HepG2 (cell line): Measurements from ENCODE around the gene GNA15. TPM values are rescaled to one million over a fixed set of nuclear protein-coding genes. Genes with fewer than 3 reads are reported as not detected.

Experiments used
- ATF7-NPFF ChIP-seq: sonication (generic); formaldehyde crosslinking; IDR thresholded peaks from 2 replicates; pipeline ENCODE4 v1.8.1; 2023; ENCODE audit warnings: mild to moderate bottlenecking, low read depth, missing genetic modification reagents, moderate library complexity
- CBX5 ChIP-seq: sonication (generic); formaldehyde crosslinking; IDR thresholded peaks from 2 replicates; pipeline ENCODE4 v1.4.0; 2020; ENCODE audit warnings: missing genetic modification reagents, borderline replicate concordance
- HNRNPH1 ChIP-seq: fragments of 200-400 bp; formaldehyde crosslinking; optimal IDR thresholded peaks from 2 replicates; pipeline ENCODE3; 2017; ENCODE audit warnings: mild to moderate bottlenecking, low read depth, low read length
- LBX2 ChIP-seq: sonication (generic); formaldehyde crosslinking; IDR thresholded peaks from 2 replicates; pipeline ENCODE4 v1.5.0; 2020; ENCODE audit warnings: missing genetic modification reagents, mild to moderate bottlenecking, borderline replicate concordance
- NR1H2 ChIP-seq: sonication (generic); formaldehyde crosslinking; IDR thresholded peaks from 2 replicates; pipeline ENCODE4 v1.8.1; 2022; ENCODE audit warnings: low read depth, missing genetic modification reagents, borderline replicate concordance
- SP1 ChIP-seq, 2 experiments: fragments of 450-650 bp in 1 of 2; sonication (generic) in 1 of 2; formaldehyde crosslinking in 1 of 2; IDR thresholded peaks; 2 replicates each; pipeline versions ENCODE4 v1.4.0 to v1.6.1; 2016 to 2020; ENCODE audit warnings: missing genetic modification reagents in 1 of 2
- SRF ChIP-seq: IDR thresholded peaks from 2 replicates; pipeline ENCODE4 v1.6.1; 2011; ENCODE audit warnings: mild to moderate bottlenecking, low read depth, low read length, moderate library complexity
- TFAP4 ChIP-seq: sonication (generic); IDR thresholded peaks from 2 replicates; pipeline ENCODE4 v1.6.1; 2016; ENCODE audit warnings: low read depth, borderline replicate concordance
- ZBTB8A ChIP-seq: sonication (generic); formaldehyde crosslinking; IDR thresholded peaks from 2 replicates; pipeline ENCODE4 v1.4.0; 2020; ENCODE audit warnings: mild to moderate bottlenecking, low read depth, missing genetic modification reagents, borderline replicate concordance
- ZKSCAN5 ChIP-seq: sonication (generic); formaldehyde crosslinking; IDR thresholded peaks from 2 replicates; pipeline ENCODE4 v1.5.1; 2020; ENCODE audit warnings: mild to moderate bottlenecking, missing genetic modification reagents
- ZMYM2 ChIP-seq: sonication (generic); formaldehyde crosslinking; IDR thresholded peaks from 2 replicates; pipeline ENCODE4 v1.8.0; 2022; ENCODE audit warnings: mild to moderate bottlenecking, missing genetic modification reagents
- ZNF709 ChIP-seq: sonication (generic); formaldehyde crosslinking; IDR thresholded peaks from 2 replicates; pipeline ENCODE4 v1.5.0; 2020; ENCODE audit warnings: mild to moderate bottlenecking, missing genetic modification reagents
- ZNF841 ChIP-seq: sonication (generic); formaldehyde crosslinking; IDR thresholded peaks from 2 replicates; pipeline ENCODE4 v1.8.1; 2023; ENCODE audit warnings: missing genetic modification reagents, borderline replicate concordance
- polyA plus RNA-seq, 8 experiments: library from polyadenylated mRNA; depleted of rRNA in 3 of 8; stranded (reverse) in 7 of 8; unstranded in 1 of 8; fragments of >200 nt; fragmentation: Illumina TruSeq in 4 of 8; extraction: Trizol in 4 of 8; gene quantifications; 2 replicates each; pipeline versions ENCODE4 v1.2.1 to v1.2.3, GENCODE V29; 2011 to 2016; ENCODE audit warnings: low read depth in 4 of 8, missing spikeins in 1 of 8, mixed read lengths in 1 of 8; ENCODE audit not compliant: insufficient read depth in 1 of 8
- total RNA-seq, 5 experiments: library from RNA; depleted of rRNA; stranded (reverse); fragments of >200 nt; fragmentation: Illumina TruSeq; extraction: Trizol; gene quantifications; 2 replicates each; pipeline ENCODE4 v1.2.3, GENCODE V29; 2016; ENCODE audit warnings: low read depth in 1 of 5
- TF ChIP-seq, protein P1 (sequence below): sonication (generic); formaldehyde crosslinking; IDR thresholded peaks from 2 replicates; pipeline ENCODE4 v1.4.0; 2020; ENCODE audit warnings: mild to moderate bottlenecking, missing genetic modification reagents
- TF ChIP-seq, protein P2 (sequence below): sonication (generic); formaldehyde crosslinking; IDR thresholded peaks from 2 replicates; pipeline ENCODE4 v1.4.0; 2020; ENCODE audit warnings: missing genetic modification reagents, borderline replicate concordance
- TF ChIP-seq, protein P3 (sequence below): sonication (generic); formaldehyde crosslinking; conservative IDR thresholded peaks from 2 replicates; pipeline ENCODE4 v1.8.0; 2022; ENCODE audit warnings: low read depth, missing genetic modification reagents
- TF ChIP-seq, protein P4 (sequence below): sonication (generic); formaldehyde crosslinking; IDR thresholded peaks from 2 replicates; pipeline ENCODE4 v1.4.0; 2020; ENCODE audit warnings: low read depth, mild to moderate bottlenecking, missing genetic modification reagents
- TF ChIP-seq, protein P5 (sequence below): IDR thresholded peaks from 2 replicates; pipeline ENCODE4 v1.6.1; 2016; ENCODE audit warnings: missing compliant biosample characterization, missing genetic modification reagents, borderline replicate concordance
- TF ChIP-seq, protein P6 (sequence below): sonication (generic); formaldehyde crosslinking; IDR thresholded peaks from 2 replicates; pipeline ENCODE4 v1.5.1; 2020; ENCODE audit warnings: missing genetic modification reagents, mild to moderate bottlenecking, borderline replicate concordance

GNA15 gene
- total and polyA plus RNA-seq, 2 of the 13 experiments (the other 11 are each of a cell fraction or from before 2014, with no cell fraction given), result not detected

DNA sequence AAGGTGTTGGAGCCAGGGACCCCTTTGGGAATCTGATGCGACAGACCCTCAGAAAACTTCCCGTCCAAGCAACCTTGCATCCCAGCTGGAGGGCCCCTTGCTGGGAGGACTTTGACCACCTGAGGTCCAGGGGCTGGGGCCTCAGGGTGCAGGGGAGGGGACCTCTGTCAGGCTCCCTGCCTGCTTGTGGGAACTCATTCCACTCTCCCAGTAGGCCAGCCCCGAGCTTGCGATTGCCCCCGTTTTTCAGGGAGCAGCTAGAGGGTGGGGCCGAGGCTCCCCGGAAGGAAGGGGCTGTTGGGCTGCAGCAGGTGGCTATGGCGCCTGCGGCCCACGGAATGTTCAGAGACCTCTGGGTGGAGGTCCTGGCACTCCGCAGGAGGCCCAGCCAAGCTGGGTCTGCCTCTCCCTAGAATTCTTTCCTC lies 38.9 kb upstream of the GNA15 start (continued):
- no peak for TF ChIP-seq LBX2
- TF ChIP-seq, protein P1, sequence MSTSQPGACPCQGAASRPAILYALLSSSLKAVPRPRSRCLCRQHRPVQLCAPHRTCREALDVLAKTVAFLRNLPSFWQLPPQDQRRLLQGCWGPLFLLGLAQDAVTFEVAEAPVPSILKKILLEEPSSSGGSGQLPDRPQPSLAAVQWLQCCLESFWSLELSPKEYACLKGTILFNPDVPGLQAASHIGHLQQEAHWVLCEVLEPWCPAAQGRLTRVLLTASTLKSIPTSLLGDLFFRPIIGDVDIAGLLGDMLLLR, result no peak
- TF ChIP-seq TFAP4, result peak; percentile 90
- TF ChIP-seq, protein P2, sequence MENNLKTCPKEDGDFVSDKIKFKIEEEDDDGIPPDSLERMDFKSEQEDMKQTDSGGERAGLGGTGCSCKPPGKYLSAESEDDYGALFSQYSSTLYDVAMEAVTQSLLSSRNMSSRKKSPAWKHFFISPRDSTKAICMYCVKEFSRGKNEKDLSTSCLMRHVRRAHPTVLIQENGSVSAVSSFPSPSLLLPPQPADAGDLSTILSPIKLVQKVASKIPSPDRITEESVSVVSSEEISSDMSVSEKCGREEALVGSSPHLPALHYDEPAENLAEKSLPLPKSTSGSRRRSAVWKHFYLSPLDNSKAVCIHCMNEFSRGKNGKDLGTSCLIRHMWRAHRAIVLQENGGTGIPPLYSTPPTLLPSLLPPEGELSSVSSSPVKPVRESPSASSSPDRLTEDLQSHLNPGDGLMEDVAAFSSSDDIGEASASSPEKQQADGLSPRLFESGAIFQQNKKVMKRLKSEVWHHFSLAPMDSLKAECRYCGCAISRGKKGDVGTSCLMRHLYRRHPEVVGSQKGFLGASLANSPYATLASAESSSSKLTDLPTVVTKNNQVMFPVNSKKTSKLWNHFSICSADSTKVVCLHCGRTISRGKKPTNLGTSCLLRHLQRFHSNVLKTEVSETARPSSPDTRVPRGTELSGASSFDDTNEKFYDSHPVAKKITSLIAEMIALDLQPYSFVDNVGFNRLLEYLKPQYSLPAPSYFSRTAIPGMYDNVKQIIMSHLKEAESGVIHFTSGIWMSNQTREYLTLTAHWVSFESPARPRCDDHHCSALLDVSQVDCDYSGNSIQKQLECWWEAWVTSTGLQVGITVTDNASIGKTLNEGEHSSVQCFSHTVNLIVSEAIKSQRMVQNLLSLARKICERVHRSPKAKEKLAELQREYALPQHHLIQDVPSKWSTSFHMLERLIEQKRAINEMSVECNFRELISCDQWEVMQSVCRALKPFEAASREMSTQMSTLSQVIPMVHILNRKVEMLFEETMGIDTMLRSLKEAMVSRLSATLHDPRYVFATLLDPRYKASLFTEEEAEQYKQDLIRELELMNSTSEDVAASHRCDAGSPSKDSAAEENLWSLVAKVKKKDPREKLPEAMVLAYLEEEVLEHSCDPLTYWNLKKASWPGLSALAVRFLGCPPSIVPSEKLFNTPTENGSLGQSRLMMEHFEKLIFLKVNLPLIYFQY (CRISPR knock-in tag), result no peak
- TF ChIP-seq ZNF841 (CRISPR knock-in tag), result no peak
- no peak for TF ChIP-seq CBX5 (CRISPR knock-in tag)
- TF ChIP-seq SP1 (IDR thresholded peaks at IDR 0.05), result no peak
- no peak for TF ChIP-seq SP1 (CRISPR knock-in tag; IDR thresholded peaks at IDR 0.05)
- TF ChIP-seq, protein P3, sequence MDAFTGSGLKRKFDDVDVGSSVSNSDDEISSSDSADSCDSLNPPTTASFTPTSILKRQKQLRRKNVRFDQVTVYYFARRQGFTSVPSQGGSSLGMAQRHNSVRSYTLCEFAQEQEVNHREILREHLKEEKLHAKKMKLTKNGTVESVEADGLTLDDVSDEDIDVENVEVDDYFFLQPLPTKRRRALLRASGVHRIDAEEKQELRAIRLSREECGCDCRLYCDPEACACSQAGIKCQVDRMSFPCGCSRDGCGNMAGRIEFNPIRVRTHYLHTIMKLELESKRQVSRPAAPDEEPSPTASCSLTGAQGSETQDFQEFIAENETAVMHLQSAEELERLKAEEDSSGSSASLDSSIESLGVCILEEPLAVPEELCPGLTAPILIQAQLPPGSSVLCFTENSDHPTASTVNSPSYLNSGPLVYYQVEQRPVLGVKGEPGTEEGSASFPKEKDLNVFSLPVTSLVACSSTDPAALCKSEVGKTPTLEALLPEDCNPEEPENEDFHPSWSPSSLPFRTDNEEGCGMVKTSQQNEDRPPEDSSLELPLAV (CRISPR knock-in tag), result no peak
- TF ChIP-seq ZBTB8A (CRISPR knock-in tag), result no peak
- no peak for TF ChIP-seq ATF7-NPFF (CRISPR knock-in tag)
- TF ChIP-seq, protein P4, sequence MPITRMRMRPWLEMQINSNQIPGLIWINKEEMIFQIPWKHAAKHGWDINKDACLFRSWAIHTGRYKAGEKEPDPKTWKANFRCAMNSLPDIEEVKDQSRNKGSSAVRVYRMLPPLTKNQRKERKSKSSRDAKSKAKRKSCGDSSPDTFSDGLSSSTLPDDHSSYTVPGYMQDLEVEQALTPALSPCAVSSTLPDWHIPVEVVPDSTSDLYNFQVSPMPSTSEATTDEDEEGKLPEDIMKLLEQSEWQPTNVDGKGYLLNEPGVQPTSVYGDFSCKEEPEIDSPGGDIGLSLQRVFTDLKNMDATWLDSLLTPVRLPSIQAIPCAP (CRISPR knock-in tag), result no peak
- TF ChIP-seq ZMYM2, result 0 out of 2 replicates have a peak, but pooled peaks have one; percentile 39
- TF ChIP-seq NR1H2 (CRISPR knock-in tag), result no peak
- TF ChIP-seq HNRNPH1, result no peak
- TF ChIP-seq, protein P5, sequence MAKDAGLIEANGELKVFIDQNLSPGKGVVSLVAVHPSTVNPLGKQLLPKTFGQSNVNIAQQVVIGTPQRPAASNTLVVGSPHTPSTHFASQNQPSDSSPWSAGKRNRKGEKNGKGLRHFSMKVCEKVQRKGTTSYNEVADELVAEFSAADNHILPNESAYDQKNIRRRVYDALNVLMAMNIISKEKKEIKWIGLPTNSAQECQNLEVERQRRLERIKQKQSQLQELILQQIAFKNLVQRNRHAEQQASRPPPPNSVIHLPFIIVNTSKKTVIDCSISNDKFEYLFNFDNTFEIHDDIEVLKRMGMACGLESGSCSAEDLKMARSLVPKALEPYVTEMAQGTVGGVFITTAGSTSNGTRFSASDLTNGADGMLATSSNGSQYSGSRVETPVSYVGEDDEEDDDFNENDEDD, result no peak
- TF ChIP-seq SRF, result no peak
- TF ChIP-seq, protein P6, sequence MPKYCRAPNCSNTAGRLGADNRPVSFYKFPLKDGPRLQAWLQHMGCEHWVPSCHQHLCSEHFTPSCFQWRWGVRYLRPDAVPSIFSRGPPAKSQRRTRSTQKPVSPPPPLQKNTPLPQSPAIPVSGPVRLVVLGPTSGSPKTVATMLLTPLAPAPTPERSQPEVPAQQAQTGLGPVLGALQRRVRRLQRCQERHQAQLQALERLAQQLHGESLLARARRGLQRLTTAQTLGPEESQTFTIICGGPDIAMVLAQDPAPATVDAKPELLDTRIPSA (CRISPR knock-in tag), result no peak
- no peak for TF ChIP-seq ZKSCAN5 (CRISPR knock-in tag)
- TF ChIP-seq ZNF709 (CRISPR knock-in tag), result 0 out of 2 replicates have a peak, but pooled peaks have one; percentile 58
